ENCODE measurements around the gene SPACA6.

DNA sequence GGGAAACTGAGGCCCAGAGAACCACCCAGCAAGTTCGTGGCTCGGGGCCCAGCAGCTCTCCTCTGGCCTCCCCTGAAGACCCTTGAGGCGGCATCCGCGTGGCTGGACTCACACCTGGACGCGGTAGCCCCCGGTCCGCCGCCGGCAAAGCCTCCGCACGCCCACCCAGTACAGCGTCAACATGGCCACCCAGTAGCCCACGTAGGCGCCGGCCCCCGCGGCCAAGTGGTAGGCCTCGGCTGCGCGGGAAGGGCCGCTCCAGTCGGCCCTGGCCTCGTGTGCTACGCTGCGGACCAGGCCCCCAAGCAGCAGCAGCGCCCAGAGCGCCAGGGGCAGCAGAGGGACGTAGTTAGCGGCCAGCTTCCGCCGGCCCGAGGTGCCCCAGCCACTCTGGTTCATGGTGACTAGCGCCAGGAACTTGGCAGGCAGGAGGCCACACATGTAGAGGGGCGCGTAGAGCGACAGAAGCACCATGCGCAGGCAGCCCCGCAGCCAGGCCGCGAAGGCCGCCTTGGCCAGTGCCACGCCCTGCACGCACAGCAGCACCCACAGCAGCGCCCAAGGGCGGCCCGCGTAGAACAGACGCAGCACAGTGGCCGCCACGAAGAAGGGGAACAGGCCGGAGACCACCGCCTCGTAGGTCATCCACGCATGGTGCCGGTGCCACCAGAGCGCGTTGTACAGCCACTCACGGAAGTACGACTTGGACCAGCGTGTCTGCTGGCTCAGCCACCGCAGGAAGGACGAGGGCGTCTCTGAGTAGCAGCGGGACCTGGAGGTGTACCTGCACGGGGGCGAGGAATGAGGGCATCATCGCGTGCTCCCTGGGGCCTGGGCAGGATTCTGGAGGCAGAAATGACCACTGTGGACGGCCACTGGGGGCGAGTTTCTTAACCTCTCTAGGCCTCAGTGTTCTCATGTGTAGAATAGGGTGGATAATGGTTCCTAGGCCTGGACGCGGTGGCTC is 20.5 kb downstream of the SPACA6 start:
- TF ChIP-seq, protein P1, sequence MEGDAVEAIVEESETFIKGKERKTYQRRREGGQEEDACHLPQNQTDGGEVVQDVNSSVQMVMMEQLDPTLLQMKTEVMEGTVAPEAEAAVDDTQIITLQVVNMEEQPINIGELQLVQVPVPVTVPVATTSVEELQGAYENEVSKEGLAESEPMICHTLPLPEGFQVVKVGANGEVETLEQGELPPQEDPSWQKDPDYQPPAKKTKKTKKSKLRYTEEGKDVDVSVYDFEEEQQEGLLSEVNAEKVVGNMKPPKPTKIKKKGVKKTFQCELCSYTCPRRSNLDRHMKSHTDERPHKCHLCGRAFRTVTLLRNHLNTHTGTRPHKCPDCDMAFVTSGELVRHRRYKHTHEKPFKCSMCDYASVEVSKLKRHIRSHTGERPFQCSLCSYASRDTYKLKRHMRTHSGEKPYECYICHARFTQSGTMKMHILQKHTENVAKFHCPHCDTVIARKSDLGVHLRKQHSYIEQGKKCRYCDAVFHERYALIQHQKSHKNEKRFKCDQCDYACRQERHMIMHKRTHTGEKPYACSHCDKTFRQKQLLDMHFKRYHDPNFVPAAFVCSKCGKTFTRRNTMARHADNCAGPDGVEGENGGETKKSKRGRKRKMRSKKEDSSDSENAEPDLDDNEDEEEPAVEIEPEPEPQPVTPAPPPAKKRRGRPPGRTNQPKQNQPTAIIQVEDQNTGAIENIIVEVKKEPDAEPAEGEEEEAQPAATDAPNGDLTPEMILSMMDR (conservative IDR thresholded peaks at IDR 0.05), result no peak
- TF ChIP-seq EZH2 (IDR thresholded peaks at IDR 0.05; ENCODE audit: low read depth), result no peak

All from PC-9 (cell line).